HS-27A (cell line): Measurements from ENCODE around the gene CACNB2.
A peak's percentile ranks its signal among the peaks of the same experiment; 100 is the strongest.
"Not testable (repeated sequence)": the region's sequence is repeated elsewhere in the genome, so short reads cannot be mapped to it uniquely, and the experiment has no call there.

Experiments used
- DNase-seq: peaks from one replicate; pipeline ENCODE4 v3.0.0-alpha.2; 2012; ENCODE audit warnings: low read depth, missing footprints

The CACNB2 gene

GRCh38 chr10:18145652-18146051 lies 5.4 kb downstream of the CACNB2 start:
- DNase-seq, result no peak

GRCh38 chr10:18149196-18149800 lies 9.1 kb downstream of the CACNB2 start:
- DNase-seq, result no peak

GRCh38 chr10:18151356-18151890 lies 11.2 kb downstream of the CACNB2 start:
- DNase-seq, result no peak

- DNase-seq, result not testable (repeated sequence)
Measured at GRCh38 chr10:18153381-18153780, 13.2 kb downstream of the CACNB2 start.

GRCh38 chr10:18155321-18155720 lies 15.1 kb downstream of the CACNB2 start:
- peak; percentile 39 for DNase-seq

GRCh38 chr10:18156797-18157196 lies 16.6 kb downstream of the CACNB2 start:
- DNase-seq, result not testable (repeated sequence)

GRCh38 chr10:18157881-18158280 lies 17.7 kb downstream of the CACNB2 start:
- peak; percentile 50 for DNase-seq

- no peak for DNase-seq
Measured at GRCh38 chr10:18158773-18159265, 18.6 kb downstream of the CACNB2 start.

GRCh38 chr10:18159557-18159956 lies 19.3 kb downstream of the CACNB2 start:
- DNase-seq, result no peak

- no peak for DNase-seq
Measured at GRCh38 chr10:18162021-18162627, 21.9 kb downstream of the CACNB2 start.

- no peak for DNase-seq
Measured at GRCh38 chr10:18164093-18164492, 23.9 kb downstream of the CACNB2 start.

GRCh38 chr10:18164748-18165361 lies 24.6 kb downstream of the CACNB2 start:
- DNase-seq, result peak; percentile 38

- no peak for DNase-seq
Measured at GRCh38 chr10:18178854-18179483, 38.7 kb downstream of the CACNB2 start.

GRCh38 chr10:18179891-18180290 lies 39.7 kb downstream of the CACNB2 start:
- no peak for DNase-seq

- not testable (repeated sequence) for DNase-seq
Measured at GRCh38 chr10:18181382-18181781, 41.2 kb downstream of the CACNB2 start.

- no peak for DNase-seq
Measured at GRCh38 chr10:18185621-18186020, 45.4 kb downstream of the CACNB2 start.

- no peak for DNase-seq
Measured at GRCh38 chr10:18190840-18191239, 50.6 kb downstream of the CACNB2 start.

- no peak for DNase-seq
Measured at GRCh38 chr10:18194634-18195033, 54.4 kb downstream of the CACNB2 start.

GRCh38 chr10:18195060-18195799 lies 55.0 kb downstream of the CACNB2 start:
- no peak for DNase-seq

GRCh38 chr10:18196806-18197550 lies 56.8 kb downstream of the CACNB2 start:
- DNase-seq, result no peak

GRCh38 chr10:18197706-18198105 lies 57.5 kb downstream of the CACNB2 start:
- no peak for DNase-seq
